GM18508 (cell line): ENCODE data around the gene DNAJC3.
"Not testable (repeated sequence)": the region's sequence is repeated elsewhere in the genome, so short reads cannot be mapped to it uniquely, and the experiment has no call there.

Source experiments
- ATAC-seq: cut with Tn5 transposase; IDR thresholded peaks from one replicate; pipeline ENCODE4 v1.9.1; 2021; ENCODE audit warnings: moderate number of reproducible peaks; ENCODE audit not compliant: insufficient read depth, unreplicated experiment

The DNAJC3 gene

DNA sequence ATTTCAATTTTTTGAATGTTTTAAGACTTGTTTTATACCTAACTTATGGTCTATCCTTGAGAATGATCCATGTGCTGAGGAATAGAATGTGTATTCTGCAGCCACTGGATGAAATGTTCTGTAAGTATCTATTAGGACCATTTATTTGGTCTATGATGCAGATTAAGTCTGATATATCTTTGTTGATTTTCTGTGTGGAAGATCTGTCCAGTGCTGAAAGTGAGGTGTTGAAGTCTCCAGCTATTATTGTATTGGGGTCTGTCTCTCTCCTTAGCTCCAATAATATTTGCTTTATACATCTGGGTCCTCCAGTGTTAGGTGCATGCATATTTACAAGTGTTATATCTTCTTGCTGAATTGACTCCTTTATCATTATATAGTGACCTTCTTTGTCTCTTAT is 9.7 kb upstream of the DNAJC3 start:
- ATAC-seq = not testable (repeated sequence)

- ATAC-seq = no peak
Measured at GRCh38 chr13:95671597-95671996, 5.3 kb upstream of the DNAJC3 start.

- no peak for ATAC-seq
Measured at GRCh38 chr13:95676105-95676761, 706 bp upstream of the DNAJC3 start.

- ATAC-seq = peak; percentile 1
Measured at GRCh38 chr13:95677564-95678266, 776 bp downstream of the DNAJC3 start.

DNA sequence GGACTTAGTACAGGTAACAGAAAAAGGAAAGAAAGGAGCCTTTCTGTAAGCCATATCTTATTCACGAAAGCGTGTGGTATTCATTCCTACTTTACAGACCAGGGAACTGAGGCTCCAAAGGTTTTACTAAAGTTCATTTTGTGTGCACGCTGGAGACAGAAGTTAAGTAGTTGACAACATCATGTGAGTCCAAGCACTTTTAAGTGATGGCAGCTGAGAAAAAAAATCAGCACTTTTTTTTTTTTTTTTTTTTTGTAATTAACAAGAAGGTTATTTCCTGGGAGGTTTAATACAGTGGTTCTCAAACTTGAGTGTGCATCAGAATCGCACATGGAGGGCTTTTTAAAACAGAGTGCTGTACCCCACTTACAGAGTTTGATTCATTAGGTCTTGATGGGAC is 2.0 kb downstream of the DNAJC3 start:
- ATAC-seq = no peak

DNA sequence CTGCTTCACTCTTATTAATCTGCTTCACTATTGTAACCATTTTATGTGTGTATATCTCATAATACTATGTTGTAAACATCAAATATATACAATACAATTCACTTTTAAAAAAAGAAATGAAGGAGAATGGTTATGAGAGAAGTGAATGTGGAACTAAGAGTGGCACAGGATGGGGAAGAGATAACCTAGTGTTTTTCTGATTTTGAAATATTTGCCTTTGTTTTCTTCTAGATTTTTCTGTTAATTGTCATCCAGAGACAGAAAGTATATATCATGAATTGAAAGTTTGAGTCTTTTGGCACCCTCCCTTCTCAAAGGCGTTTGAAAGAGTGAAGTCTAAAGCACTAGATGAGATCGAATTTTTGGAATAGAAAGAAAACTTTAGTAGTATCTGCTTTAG is 2.8 kb downstream of the DNAJC3 start:
- no peak for ATAC-seq

- no peak for ATAC-seq
Measured at GRCh38 chr13:95684418-95684817, 7.5 kb downstream of the DNAJC3 start.

- not testable (repeated sequence) for ATAC-seq
Measured at GRCh38 chr13:95684960-95685359, 8.0 kb downstream of the DNAJC3 start.

DNA sequence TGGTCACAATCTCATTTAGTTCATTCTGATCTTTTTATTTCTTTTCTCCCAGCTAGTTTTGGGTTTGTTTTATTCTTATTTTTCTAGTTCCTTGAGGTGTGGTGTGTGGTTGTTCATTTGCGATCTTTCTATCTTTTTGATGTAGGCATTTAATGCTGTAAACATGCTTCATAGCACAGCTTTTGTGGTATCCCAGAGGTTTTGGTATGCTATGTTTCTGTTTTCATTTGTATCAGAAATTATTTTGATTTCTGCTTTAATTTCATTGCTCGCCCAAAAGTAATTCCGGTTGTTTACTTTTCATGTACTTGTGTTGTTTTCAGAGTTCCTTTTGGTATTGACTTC is 12.6 kb downstream of the DNAJC3 start:
- ATAC-seq = no peak

DNA sequence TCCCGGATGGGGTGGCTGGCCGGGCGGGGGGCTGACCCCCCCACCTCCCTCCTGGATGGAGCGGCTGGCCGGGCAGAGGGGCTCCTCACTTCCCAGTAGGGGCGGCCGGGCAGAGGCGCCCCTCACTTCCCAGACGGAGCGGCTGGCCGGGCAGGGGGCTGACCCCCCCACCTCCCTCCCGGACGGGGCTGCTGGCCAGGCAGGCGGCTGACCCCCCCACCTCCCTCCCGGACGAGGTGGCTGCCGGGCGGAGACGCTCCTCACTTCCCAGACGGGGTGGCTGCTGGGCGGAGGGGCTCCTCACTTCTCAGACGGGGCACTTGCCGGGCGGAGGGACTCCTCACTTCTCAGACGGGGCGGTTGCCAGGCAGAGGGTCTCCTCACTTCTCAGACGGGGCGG is 14.0 kb downstream of the DNAJC3 start:
- ATAC-seq = not testable (repeated sequence)

- no peak for ATAC-seq
Measured at GRCh38 chr13:95697052-95697680, 20.2 kb downstream of the DNAJC3 start.

DNA sequence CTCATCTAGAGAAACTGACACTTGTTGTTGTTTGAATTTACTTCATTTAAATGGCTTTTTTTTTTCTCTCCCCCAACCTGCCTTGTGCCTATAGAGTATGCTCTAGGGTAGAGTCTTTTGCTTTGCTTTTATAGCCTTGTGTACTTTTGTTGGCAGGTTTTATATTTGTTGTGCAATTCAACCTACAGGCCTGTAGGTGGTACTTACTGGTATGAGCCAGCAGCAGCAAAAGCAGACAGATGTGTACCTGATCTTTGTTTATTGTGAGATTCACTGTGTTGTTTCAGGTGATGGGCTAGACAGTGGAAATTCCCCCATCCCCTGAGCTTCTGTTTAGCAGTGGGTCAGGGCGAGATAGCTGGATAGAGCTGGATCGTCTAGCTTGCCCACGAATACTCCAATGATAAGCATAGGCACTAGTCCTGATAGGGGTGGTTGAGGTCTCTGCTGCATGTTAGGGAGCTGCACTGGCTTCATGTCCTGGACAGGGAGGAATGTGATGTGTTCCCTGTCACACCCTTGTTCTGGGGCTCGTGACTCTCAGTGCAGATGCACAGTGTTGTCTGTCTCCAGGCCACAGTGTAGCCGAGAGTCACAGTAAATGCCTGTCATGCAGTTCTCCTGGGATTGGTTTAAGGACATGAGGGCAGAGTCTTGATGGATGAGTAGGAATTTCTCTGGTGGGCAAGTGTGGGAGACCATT is 21.3 kb downstream of the DNAJC3 start:
- no peak for ATAC-seq

- ATAC-seq = no peak
Measured at GRCh38 chr13:95703576-95703975, 26.6 kb downstream of the DNAJC3 start.

- no peak for ATAC-seq
Measured at GRCh38 chr13:95704510-95704909, 27.6 kb downstream of the DNAJC3 start.

DNA sequence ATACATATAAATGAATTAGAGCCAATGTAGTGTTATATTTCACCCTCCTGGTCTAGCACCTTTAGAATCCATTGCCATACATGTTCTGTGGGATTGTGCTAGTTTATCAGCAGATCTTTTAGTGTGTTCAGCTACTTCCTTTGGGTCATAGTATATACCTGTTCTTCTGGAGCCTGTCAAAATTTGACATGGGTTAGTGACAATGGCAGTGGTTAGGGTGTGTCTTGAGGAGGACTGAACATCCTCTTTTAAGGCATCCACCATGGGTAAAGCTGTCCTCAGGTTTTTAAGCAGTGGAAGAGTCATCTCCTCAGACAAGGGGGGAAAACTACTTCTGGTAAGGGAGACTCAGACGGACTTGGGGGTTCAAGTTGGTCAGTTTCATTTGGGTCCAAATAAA is 29.4 kb downstream of the DNAJC3 start:
- no peak for ATAC-seq

GRCh38 chr13:95707035-95707434 is 30.1 kb downstream of the DNAJC3 start:
- ATAC-seq = no peak

GRCh38 chr13:95707442-95708390 is 30.8 kb downstream of the DNAJC3 start:
- ATAC-seq = no peak

- no peak for ATAC-seq
Measured at GRCh38 chr13:95708391-95708774, 31.4 kb downstream of the DNAJC3 start.

DNA sequence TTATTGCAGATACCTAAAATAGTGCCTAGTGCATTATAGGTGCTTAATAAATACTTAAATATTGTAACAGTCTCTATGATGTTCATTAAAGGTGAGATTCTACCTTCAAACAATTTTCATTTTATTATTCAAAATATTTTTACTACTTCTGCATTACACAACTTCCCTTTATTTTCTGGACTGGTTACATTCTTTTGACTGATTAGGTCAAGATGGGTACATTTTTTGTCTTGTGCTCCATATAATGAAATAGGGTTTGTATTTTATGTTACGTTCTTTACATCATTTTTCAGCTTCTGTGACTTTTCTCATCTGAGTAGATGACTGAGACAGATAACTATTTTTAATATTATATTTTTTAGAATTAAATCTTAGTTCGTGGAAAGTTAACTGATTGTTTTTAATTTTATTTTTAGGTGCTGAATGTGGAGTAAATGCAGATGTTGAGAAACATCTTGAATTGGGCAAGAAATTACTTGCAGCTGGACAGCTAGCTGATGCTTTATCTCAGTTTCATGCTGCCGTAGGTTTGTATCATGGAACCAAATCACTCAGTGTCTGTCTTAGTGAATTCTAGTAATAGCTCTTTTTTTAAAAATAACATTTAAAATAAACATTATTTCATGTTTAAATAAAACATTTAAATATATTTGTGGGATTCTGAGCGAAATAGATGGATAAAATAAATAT is 32.0 kb downstream of the DNAJC3 start:
- no peak for ATAC-seq

DNA sequence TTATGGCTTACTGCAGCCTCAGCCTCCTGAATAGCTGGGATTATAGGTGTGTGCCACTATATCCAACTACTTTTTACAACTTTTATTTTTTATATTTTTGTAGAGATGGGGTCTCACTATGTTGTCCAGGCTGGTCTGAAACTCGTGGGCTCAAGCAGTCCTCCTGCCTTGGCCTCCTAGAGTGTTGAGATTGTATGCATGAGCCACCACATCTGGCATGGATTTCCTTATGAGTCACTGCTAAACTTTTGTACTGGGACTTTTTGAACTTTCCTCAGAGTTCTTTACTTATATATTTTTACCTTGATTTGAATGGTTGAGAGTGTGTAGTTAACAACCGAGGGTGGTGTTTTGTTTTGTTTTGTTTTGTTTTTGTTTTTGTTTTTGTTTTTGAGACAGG is 33.4 kb downstream of the DNAJC3 start:
- ATAC-seq = no peak
